GM12873 (cell line): ENCODE data around the gene ARRB1.

Experiments
- TF ChIP-seq, protein P1 (sequence below): IDR thresholded peaks from 2 replicates; pipeline ENCODE4 v1.5.1; 2012; ENCODE audit warnings: low read depth, mild to moderate bottlenecking, moderate library complexity, low read length, control low read depth; ENCODE audit not compliant: insufficient read depth; ENCODE audit errors: missing control alignments

Gene ARRB1

DNA sequence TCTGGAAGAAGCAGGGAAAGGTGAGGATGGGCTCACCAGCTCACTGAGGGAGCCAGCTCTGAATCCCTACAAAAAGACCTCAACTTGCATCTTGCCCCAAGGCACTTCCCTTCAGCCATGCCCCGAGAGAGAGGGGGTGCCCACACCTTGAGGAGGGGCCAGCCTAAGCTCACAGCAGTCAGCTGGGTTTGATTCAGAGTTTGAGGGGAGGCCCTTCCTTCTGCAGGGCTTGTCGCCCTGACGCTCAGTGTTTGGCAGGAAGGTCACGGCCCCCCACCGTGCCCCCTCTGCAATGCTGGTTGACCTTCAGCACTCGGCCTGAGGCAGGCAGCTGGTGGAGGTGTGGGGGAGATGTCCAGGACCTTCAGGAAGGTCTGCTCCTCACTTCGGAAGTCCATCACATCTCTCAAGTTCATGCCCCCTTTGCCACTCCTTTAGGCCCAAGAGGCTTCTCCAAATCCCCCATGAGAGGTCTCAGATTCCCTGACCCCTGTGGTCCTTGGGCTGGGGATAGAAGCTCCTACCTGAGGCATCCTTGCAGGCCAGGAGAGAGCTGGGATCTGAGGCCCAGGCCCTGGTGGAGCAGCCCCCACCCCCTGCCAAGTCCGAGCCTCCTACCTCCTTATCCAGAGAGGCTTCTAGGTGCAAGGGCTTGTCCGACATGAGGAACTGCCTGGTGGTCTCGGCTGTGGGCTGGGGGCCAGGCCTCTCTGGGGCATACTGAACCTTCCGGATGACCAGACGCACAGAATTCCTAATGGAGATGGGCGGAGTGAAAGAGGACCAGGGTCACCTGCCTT is 73.3 kb downstream of the ARRB1 start:
- TF ChIP-seq, protein P1, sequence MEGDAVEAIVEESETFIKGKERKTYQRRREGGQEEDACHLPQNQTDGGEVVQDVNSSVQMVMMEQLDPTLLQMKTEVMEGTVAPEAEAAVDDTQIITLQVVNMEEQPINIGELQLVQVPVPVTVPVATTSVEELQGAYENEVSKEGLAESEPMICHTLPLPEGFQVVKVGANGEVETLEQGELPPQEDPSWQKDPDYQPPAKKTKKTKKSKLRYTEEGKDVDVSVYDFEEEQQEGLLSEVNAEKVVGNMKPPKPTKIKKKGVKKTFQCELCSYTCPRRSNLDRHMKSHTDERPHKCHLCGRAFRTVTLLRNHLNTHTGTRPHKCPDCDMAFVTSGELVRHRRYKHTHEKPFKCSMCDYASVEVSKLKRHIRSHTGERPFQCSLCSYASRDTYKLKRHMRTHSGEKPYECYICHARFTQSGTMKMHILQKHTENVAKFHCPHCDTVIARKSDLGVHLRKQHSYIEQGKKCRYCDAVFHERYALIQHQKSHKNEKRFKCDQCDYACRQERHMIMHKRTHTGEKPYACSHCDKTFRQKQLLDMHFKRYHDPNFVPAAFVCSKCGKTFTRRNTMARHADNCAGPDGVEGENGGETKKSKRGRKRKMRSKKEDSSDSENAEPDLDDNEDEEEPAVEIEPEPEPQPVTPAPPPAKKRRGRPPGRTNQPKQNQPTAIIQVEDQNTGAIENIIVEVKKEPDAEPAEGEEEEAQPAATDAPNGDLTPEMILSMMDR, result no peak

DNA sequence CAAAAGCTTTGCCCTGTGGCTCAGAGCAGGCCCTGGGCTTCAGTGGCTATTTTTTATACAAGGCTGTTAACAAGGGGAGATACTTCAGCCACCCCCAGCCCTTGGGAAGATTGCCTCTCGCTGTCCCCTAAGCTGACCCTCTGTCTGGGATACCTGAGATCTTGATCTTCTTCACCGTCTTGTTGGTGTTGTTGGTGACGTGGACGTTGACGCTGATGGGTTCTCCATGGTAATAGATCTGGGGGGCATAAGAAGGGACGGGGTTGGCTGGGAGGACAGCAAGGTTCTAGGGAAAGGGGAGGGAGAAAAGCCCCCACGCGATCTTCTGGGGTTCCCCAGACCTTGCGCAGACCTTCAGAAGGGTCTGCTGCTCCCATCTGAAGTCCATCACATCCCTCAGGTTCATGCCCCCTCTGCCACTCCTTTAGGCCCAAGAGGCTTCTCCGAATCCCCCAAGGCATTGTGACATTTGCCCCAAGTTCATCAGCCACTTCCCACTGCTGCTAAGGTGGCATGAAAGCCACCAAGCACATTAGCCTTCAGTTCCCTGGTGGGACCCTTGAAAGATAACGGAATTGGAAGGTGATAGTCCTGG is 74.2 kb downstream of the ARRB1 start:
- TF ChIP-seq, protein P1, result no peak

DNA sequence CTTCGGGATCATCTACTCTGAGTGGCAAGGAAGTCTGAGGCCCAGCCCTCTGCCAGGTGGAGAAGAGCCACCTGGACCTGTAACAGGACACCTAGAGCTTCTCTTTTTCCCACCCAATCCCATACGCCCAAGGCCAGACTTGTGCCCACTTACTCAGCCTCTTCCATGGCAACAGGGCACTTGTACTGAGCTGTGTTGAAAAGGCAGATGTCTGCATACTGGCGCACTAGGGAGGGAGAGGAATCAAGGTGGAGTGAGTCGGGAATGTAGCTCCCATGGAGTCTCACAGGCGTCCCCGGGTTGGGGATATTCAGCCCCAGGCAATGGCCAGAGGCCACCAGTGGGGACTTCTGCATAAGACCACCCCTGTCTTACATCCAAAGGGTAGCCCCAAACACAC is 74.8 kb downstream of the ARRB1 start:
- TF ChIP-seq, protein P1, result no peak

DNA sequence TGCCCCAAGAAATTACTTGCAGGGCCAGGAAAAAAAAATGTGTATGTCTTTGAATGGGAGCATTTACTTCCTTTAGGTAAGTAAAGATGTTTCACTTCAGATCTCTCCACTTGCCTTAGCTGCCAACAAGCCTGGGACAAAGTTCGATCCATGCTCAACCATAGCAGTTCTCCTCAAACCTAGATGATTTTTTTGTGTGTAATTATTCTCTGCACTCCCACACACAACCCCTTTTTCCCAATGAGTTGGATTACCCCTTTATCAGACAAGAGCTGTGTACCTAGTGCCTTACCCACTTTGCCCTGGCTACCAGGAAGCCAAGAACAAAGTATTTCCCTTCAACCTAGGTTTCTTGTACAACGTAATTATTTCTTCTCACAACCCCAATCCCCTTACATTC is 75.3 kb downstream of the ARRB1 start:
- TF ChIP-seq, protein P1, result no peak

DNA sequence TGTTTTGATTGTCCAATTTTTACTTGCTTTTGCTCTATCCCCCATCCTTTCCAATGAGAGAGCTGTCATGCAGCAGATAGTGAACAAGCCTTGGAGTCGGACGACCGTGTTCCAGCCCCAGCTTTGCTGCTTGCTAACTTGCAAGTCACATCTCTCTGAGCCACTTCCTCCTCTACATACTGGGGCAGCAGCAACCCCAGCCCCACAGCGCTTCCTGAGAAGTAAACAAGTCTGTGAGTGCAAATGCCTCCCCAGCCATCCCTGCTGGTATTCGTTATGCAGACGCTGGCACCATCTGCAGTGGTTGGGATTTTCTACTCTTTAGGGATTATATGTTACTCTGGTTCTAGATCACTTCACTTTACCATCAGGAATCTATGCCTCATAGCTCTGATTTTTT is 75.9 kb downstream of the ARRB1 start:
- TF ChIP-seq, protein P1, result no peak

DNA sequence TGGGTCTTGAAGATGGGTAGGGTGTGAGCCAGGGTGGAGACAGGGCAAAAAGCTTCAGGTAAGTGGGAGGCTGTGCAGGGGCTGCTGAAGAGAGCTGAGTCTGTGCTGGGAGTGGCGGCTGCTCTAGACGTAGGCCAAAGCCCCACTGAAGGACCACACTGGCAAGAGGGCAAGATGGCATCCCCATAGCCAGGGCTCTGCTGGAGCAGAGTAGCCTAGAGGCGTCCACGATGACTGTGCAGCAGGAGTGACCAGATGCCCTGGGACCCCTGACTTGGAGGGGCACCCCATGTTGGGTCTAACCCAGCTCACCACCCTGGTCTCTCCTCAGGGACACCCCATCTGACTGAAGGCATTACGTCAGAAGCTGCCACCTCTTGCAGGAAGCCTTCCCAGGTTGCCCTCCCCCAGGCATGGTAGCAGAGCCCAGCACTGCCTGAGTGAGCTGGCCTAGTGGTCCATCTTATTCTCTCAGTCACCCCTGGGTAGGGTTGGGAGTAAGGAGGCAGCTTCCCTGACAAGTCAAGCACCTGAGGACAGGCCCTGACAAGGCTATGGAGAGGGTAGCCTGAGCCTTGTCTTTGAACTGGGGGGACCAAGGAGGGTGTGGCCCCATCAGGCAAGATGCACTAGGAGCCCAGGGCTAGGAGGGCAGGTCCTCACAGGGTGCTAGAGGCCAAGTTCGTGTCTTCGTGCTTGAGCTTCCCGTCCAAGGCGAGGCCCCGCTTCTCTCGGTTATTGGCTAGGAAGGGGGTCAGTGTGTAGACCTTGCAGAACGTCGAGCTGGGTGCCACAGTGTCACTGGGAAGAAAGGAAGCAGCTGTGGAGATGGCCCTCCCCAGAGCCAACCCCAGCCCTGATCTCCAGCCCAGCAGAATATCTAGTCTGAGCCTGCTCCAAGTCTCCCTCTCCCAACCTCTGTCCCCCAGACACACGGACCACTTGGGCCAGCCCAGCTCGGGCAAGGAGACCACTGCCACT is 77.8 kb downstream of the ARRB1 start:
- TF ChIP-seq, protein P1, result no peak
